Astrocyte of the spinal cord (primary cell): ENCODE results near the gene LINC00237.
A peak's percentile ranks its signal among the peaks of the same experiment; 100 is the strongest.

ENCODE experiments used
- DNase-seq: peaks from one replicate; pipeline ENCODE4 v3.0.0; 2011; ENCODE audit warnings: low read depth, low spot score
- H3K4me3 ChIP-seq: 2 replicates; pipeline ENCODE4 v1.5.1; 2011; ENCODE audit warnings: low read depth, mild to moderate bottlenecking, low read length, moderate library complexity
- CTCF ChIP-seq: IDR thresholded peaks from 2 replicates; pipeline ENCODE4 v1.5.1; 2012; ENCODE audit warnings: low read depth, mild to moderate bottlenecking, low read length, inconsistent platforms
- in situ Hi-C: cut with HindIII; loops from 2 replicates; pipeline ENCODE4 v1.10.0; 2017; ENCODE audit warnings: low sequenced_read_pairs

The LINC00237 gene

DNA sequence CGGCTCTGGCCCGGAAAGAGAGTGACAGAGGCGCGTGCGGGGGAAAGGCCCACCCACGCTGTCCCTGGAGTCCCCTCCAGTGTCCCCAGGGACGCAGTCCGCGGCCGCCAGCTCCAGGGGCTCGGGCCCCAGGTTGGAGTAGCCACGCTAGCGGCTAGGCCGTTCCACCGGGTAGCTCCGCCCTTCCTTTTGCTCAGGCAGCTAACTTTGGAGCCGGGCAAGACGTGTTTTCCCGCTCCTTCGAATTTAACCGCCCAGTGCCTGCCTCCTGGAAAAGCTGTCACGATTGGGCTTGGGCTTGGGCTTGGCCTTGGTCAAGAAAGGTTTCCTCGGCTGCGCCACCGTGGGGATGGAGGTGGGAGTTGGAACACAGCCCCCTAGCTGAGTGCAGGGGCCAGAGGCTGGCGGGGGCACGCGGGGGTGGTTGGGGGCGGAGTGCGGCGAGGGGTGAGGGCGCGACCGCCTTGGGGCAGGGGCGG lies 4.7 kb downstream of the LINC00237 start:
- in situ Hi-C loops, result no loop called here
- DNase-seq, result no peak
- no peak for TF ChIP-seq CTCF
- H3K4me3 ChIP-seq, result no peak overlapping the region

DNA sequence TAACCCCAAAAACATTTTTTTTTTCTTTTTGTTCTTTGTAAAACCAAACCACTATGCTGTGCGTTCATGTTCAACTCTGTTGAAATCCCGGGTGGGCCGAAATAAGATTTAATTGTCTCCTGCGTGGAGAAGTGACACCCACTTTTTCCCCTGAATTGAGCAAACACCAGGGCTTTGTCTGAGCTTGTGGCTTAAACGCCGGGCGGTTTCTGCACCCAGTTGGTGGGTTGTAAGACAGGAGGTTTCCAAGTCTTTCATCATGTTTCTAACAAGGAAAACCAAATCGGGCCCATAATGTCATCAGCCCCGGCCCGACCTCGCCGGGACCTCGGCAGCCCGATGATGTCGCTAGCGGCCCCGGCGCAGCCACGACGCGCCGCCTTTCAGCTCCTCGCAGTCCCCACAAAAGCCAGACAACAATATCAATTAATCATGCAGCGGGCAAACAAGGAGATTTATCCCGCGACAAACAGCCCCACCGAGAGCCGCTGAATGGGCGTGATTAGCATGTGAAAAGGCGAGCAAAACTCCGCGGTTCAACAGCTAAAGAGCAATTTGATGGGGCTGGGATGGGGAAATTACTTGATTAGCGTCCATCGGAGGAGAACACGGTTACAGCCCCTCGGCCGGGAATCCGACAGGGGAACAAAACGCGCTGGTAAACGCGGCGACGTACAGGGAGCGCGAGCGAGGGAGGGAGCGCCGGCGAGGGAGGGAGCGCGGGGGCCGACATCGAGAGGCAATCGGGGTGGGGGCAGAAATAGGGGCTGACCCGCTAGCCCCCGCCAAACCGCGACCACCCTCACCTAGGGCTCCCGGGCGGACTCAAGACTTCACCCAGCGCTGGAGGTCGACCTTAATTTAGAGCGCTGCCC lies 5.3 kb downstream of the LINC00237 start:
- H3K4me3 ChIP-seq, result no peak overlapping the region
- peak; percentile 18 for DNase-seq
- no peak for TF ChIP-seq CTCF
- in situ Hi-C loops, result no loop called here

DNA sequence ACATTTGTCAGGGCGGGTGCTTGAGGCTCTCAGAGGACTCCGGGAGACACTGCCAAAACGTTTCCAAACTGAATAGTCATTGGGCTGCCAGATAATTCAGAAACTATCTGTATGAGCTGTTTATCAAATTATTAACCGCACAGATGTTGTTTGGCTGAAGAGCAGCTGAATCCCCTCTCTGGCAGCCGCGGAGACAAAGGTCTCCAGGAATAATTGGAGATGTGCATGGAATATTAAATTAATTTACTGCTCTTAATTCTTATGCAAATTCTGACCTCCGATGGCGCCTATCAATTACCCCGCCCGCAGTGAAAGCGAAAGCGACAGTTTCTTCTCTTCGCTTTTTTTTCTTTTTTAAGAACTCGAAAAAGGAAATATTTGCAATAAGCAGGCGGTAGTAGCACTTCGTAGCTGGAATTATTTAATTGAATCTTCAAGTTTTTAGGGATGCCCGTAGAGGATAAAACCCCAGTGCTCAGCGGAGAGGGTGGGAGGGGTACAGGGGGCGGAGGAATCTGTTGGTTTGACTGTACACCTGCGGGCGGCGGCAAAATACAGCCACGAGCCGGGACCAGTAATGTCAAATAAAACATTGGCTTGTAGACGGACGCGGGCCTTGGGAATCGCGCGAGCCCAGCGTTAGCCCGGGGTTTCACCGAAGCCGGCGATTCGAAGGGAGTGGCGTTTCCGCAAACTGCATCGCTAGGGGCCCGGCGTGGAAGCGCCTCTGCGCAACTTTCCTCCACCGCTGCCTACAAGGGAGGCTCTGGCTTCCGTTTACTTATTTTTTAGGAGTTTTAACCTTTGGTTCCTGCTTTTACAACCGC lies 6.2 kb downstream of the LINC00237 start:
- no peak for DNase-seq
- no peak for TF ChIP-seq CTCF
- H3K4me3 ChIP-seq, result peak overlapping the region; percentile 13
- in situ Hi-C loops, result no loop called here

DNA sequence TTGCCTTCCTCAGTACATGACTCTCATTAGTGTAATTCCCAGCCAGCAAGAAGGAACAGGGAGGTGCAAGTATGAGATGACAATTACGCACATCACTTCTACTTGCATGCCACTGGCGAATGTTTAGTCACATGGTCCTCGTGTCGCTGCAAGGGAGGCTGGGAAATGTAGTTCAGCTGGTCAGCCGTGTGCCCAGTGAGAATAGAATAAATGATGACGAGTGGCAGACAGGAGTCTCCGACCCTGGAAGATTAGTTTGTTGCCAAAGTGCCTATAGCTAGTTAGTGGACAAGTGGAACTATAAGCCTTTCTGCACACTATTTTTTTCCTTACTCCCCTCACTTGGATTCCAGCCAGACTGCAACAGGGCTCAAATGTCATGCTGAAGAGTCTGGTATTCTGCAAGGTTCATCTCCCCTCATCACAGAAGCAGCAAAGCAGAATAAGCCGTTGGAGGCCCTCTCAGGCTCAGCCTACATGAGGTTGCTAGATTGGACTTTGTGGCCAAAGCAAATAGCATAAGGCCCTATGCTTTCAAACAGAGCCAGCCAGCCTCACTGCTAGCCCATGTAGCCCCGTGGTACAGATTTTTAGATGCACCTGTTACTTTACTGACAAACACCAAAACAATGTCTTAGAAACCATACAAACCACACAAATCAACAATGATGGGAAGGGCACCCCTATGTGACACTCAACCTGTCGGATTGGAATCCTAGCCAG lies 9.7 kb downstream of the LINC00237 start:
- no peak for TF ChIP-seq CTCF
- in situ Hi-C loops, result no loop called here
- no peak overlapping the region for H3K4me3 ChIP-seq
- no peak for DNase-seq

DNA sequence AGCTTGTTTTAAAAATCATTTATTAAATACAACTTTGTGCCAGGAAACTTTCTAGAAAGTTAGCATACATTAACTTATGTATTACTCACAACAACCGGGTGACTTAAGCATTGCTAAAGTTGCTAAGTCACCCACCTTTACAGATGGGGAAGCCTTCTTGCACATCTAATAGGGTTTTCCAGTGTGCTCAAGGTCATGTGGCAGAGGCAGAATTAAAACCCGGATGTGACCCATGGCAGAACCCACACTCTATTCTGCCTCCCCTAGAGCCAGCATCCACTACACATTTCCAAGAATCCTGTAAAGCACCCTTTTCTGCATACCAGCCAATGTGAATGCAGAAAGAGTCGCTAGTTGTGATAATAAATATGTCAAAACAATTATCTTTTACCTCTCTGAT lies 13.4 kb downstream of the LINC00237 start:
- TF ChIP-seq CTCF, result no peak
- no peak overlapping the region for H3K4me3 ChIP-seq
- DNase-seq, result no peak
- in situ Hi-C loops, result no loop called here

DNA sequence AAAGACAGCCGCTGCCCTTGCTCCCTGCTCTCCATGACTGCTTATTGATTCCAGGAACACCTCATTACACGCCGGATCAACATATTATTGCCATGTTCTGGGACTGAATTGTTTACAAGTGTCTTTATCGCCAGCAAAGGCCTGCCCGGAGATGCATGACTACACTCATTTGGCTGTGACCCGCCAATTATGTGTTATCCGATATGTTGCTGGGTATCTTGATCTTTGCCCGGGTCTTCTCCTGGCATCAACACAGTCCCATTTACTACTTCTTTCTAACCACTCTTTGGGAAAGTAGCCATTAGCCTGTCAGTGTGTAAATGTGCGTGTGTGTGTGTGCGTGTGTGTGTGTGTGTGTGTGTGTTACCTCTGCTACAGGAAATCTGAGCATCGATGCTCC lies 15.4 kb downstream of the LINC00237 start:
- in situ Hi-C loops, result no loop called here
- DNase-seq, result no peak
- TF ChIP-seq CTCF, result no peak
- no peak overlapping the region for H3K4me3 ChIP-seq
